ENCODE results near the gene CYFIP2. TPM values are rescaled to one million over a fixed set of nuclear protein-coding genes. Genes with fewer than 3 reads are reported as not detected.

CYFIP2 gene
- total RNA-seq, 1 donor from 2014 or later: 18.9 TPM

DNA sequence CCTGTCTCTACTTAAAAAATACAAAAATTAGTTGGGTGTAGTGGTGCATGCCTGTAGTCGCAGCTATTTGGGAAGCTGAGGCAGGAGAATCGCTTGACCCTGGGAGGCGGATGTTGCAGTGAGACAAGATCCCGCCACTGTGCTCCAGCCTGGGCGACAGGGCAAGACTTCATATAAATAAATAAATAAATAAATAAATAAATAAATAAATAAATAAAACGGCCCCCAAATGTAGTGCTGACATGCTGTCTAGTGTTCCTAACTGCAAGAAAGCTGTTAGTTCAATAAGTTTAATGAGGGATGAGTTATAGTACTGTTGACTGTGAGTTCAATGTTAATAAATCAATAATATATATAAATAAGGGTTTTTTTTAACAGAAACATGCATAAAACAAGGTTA lies 7.5 kb upstream of the CYFIP2 start:
- DNase-seq (ENCODE audit: low read depth, low spot score): no peak

DNA sequence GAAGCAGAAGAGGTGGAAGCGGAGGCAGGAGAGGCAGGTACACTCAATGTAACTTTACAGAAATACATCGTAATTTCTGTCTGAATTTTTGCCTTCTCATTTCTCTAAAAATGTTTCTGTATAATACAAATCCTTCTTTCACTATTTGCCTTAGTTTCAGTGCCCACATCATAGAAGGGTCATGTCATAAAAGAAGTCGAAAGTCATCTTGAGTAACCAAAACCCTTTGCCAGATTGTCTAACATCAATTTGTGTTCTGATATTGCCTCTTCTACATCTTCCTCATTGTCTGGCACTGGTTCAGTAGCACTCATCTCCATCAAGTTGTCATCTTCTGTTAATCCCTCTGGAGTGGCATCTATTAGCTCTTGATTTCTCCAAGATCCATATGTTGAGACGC lies 6.2 kb upstream of the CYFIP2 start:
- no peak for DNase-seq (ENCODE audit: low read depth, low spot score)

DNA sequence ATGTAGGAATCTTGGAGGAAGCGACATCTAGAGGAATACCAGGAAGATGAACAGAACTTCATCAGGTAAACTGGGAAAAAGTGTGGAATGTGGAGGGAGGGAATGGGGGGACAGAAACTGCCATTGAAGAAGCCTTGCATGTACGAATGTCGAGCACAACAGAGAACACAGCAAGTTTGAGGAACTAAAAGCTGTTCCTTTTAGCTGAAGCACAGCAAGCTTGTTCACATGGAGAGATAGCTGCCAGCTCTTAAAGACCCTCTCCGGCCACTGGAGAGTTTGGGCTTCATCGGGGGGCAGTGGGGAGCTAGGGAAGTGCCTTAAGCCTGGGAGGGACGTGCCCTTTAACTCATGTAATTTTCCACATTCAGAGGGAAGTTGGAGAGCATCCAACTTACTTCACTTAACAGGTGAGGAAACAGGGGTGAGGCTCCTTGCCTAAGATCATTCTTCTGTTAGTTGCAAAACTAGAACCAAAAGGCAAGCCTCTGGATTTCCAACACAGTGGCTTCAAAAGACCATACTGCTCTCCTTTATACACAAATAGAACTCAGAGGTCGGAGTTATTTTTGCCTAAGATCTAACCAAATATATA lies 2.3 kb upstream of the CYFIP2 start:
- no peak for DNase-seq (ENCODE audit: low read depth, low spot score)

DNA sequence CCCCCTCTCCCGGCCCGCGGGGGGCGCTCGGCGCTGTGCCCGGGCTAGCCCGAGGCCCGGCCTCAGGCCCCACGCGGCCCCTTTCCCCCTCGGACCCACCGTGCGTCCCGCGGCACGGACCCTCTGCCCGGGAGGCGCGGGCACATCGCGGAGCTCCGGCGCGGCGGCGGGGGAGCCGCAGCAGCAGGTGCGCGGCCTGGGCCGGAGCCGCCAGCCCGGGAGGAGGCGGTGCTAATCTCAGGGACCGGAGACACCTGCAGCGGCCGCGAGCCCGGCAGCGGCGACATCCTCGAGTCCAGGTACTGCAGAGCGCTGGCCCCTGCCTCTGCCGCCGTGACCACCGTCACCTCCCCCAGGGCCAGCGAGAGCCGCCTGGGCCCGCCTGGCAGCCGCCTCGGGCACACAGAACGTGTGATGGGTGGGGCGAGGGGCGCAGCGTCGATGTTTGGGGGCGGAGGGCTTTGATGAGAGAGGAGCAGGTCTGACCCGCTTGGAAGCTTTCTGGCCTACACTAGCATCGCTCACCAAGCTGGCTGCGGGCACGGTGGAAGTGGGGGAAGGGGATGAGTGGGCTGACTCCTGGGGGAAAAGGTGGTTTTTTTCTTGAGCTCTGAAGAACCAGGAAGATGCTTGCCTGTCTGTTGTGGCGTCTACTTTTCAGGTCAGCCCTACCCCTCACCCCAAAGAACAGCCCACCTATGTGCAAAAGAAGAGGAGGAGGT lies 524 bp downstream of the CYFIP2 start:
- DNase-seq (ENCODE audit: low read depth, low spot score): no peak

DNA sequence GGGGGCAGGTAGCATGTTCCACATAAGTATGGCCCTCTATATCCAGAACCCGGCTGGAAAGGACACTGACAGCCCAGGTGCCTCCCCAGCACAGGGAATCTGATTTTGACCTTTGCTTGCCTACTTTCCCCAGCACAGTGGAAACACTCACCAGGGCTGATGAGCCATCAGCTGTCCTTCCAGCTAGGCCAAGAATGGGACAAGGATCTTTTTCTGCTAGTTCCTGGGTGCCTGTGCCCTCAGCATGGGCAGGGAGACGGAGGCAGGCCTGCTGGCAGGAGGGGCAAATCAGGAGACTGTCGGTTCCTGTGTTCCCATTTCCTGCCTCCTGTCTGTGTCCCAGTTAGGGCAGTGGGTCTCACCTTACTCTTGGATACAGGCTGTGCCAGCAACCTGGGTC lies 1.1 kb downstream of the CYFIP2 start:
- no peak for DNase-seq (ENCODE audit: low read depth, low spot score)

DNA sequence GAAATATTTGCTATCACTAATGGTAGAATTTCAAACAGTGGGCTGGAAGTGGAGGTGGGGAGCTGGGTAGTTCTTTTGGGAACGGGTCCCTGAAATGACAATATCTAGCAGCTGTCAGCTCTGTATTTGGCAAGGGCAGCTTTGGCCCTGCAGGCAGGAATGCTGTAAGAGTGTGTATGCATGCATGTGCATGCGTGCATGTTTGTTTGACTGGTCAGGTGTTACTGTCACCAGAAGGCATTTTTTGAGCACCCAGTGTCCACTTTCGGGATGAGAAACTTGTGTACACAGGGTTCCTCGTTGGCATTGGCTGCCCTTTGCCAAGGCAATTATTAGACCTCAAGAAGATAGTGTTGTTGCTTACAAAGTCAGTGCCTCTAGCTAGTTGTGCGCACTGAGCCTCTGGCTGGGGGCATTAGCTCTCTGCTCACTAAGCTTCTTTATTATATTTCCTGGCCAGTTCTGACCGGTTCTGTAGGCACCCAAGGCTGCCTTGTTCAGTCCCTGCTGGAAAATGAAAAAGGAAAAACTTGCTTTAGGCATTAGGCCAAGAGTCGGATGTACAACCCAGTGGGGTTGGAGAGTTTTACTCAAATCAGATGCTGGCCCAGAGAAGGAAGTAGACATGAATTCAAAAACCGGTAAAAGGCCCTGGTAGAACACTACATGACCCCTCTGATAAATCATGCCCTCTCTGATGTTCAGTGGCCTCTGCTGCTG lies 2.0 kb downstream of the CYFIP2 start:
- no peak for DNase-seq (ENCODE audit: low read depth, low spot score)

DNA sequence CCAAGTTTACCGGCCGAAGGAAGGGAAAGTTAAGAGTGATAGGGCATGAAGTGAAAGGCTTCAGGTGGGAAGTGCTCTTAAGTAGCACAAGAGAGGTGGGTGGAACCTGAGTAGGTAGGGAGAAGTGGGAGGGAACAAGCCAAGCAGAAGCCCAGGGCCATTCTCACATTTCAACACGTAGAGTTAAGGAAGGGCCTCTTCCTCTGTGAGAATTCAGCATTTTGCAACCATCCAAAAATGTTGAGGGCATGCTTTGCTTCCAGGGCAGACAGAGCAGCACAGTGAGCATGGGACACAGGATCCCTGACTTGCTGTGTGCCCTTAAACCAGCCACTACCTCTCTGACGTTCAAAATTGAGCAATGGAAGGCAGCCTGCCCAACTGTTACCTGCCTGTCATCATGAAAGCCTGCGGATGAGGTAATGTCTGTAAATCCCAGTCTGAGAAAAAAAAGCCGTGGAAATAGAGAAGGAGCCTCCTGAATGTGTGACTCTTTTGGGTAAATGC lies 3.3 kb downstream of the CYFIP2 start:
- DNase-seq (ENCODE audit: low read depth, low spot score): no peak

DNA sequence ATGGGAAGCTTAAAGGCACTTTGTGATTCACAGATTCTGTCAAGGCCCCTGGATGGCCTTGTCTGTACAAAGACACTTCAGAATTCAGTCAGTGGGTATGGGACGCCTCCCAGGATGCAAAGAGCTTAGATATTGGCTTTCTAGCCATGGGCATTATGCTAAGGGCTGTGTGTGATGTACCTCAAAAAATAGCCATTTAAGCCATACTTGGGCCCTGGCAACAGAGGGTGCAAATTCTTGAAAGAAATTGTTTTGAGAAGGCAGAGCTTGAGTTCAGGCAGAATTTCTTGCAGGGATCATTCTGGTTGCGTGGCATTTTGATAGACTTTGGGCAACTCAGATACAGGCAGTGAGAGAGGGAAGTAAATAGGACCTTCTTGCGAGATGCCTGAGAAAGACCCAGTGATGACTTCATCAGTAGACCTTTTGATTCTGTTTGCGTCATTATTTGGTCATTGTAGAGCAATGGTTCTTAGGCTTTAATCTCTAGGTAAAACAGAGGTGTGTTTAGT lies 3.9 kb downstream of the CYFIP2 start:
- DNase-seq (ENCODE audit: low read depth, low spot score): no peak

DNA sequence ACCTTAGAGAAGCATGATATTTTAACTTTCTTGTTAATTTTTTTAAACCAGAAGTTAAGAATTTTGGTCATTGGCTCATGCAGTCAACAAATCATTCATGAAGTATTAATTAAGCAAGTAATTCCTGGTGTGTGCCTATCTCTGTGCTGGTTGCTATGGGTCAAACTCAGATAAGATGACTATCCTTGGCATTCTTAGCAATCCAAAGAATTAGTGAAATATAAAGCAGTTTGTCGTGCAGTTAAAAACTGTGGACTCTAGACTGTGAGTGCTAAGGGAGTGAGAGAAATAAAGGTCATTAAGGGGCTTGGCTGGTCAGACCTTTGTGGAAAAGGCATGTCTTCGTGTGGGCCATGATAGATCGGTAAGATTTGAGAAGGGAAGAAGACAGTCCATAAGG lies 4.8 kb downstream of the CYFIP2 start:
- no peak for DNase-seq (ENCODE audit: low read depth, low spot score)

DNA sequence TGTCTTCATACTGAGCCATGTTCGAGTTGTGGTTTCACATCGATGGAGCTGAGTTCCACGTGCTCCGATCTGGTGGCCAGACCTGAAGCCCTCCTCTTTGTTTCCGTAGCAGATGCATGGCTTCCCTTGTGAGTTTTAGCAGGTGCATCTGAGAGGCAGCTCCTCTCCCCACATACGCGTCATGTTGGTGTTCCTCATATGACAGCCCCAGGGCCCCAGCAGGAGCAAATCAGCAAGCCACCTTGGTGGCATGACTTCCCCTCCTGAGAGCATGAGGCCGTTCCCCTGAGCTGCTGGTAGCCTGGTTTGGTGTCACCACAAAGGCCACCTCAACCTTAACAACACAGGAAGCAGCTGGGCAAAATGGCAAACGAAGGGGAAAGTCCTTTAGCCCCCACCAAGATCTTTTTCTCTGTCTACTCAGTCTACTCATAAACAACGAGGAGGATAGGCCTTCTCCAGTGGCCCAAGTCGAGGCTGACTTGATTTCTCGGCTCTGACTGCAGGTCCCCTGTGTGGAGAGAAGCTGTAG lies 5.9 kb downstream of the CYFIP2 start:
- DNase-seq (ENCODE audit: low read depth, low spot score): no peak

DNA sequence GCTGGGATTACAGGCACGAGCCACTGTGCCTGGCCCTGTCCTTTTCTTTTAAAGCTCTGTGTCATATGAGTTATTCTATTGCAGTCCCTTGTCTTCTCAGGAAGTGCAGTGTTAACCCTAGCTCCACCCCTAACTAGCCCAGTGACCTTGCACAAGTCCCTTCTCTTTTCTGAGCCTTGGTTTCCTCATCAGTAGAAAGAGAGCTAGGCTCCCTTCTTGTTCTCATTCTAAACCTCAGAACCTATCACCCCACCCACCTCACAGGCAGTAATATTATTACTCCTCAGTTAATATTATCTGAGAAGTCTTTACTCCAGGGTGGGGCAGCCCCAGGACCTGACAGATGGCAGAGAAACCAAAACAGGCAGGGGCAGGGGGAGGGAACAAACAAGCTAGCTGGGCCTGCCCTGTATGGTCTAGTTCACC lies 7.2 kb downstream of the CYFIP2 start:
- DNase-seq (ENCODE audit: low read depth, low spot score): no peak

DNA sequence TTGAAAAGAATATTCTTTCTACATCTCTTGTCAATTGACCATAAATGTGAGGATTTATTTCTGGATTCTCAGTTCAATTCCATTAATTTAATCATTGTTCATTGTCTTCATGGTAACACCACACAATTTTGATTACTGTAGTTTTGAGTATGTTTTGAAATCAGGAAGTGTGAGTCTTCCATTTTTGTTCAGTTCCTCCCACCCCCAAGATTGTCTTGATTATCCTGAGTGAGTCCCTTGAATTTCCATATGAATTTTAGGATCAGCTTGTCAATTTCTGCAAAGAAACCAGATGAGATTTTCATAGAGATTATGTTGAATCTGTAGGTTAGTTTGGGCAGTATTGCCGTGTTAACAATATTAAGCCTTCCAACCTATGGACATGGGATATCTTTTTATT lies 9.5 kb downstream of the CYFIP2 start:
- DNase-seq (ENCODE audit: low read depth, low spot score): no peak

DNA sequence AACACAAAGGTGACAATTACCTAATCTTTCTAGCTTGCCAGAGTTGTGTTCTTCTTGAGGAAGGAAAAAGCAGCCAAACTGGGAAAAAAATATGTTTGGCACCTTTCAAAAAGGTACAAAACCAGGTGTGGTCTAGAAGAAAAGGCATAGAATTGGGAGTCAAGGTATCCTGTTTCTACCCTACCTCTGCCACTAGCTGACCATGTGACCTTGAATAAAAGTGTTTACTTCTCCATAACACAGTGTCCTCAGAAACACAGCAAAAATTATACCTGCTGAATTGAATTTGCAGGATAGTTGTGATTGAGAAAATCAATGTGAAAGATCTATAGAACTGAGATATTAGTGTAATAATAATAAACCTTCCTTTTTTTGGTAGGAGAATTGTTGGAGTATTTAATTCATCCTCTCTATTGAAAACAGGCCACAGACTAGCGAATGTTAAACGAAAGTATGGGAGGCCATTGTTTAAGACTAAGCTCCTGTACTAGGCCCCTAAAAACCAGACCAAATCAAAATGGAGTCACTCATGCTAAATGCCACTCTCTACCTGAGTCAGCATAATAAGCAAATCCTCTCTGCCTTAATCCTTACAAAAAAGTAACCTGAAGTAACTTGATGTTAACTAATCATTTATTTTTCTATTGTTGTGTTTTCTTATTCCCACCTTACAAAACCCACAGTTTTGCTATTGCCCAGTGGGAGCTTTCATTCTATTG lies 12.6 kb downstream of the CYFIP2 start:
- no peak for DNase-seq (ENCODE audit: low read depth, low spot score)

DNA sequence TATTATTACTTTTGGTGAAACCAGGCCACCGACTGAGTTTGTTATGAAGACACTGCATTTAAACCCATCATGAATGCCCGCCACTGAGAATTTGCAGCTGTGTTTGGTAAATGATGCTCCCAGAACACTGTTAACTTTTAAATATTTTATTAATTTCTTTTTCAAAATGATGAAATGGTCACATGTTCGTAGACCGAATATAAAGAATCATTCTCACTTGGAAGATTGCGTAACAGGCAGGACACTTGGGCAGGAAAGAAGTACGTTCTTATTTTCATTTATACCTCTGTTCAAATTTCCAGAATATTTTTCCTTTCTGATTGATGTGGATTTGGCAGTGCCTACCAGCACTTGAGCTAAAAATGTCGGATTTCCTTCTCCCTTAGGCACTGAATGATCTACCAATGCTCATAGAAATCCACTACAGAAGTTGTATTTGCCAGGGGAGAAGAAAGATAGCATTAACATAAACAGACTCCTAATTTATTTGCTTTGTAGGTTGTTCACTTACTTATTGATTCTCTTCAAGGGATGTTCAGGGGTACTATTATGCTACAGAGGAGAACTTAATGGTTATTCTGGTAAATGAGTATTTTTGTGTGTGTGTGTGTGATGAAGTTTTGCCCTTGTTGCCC lies 13.8 kb downstream of the CYFIP2 start:
- DNase-seq (ENCODE audit: low read depth, low spot score): no peak

DNA sequence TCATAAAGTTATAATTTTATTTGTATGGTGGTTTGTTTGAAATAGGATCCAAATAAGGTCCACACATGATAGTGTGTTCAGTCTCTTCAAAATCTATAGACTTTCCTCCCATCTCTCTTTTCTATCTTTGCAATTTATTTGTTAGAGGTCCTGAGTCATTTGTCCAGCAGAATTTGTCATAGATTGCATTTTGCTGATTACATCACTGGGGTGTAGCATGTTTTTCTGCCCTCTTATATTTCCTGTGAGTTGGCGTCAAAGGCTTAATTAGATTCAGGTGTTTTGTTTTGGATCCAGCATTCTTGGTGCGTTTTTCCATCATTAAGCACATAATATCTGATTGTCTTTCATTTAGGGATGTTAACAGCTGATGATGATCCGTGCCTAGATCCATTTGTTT lies 15.0 kb downstream of the CYFIP2 start:
- no peak for DNase-seq (ENCODE audit: low read depth, low spot score)

DNA sequence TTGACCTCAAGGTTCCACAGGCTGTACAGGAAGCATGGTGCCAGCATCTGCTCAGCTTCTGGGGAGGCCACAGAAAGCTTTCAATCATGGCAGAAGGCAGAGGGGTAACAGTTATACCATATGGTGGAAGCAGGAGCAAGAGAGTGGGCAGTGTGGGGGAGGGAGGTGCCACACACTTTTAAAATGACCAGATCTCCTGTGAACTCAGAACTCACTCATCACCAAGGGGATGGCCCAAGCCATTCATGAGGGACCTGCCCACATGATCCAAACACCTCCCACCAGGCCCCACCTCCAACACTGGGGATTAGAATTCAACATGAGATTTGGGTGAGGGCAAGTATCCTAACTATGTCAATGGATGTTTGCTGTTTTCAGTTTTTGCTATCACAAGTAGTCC lies 16.2 kb downstream of the CYFIP2 start:
- DNase-seq (ENCODE audit: low read depth, low spot score): no peak

DNA sequence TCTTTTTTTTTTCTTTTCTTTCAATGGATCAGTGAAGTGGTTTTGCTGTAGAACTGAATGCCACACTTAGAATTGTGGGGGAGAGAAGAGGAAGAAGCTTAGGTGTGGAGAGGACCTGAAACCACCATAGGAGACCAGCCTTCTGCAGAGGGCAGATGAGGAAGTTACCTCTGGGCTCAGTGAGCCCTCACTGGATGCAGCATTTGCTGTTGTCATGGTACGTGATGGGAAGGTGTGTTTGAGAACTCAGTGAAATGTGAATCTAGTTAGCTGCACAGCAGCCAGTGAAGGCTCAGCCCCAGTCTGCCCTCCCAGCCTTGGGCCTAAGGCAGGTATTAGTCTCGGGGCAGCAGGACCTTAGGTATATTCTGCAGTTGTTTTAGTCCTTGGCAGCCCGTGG lies 17.5 kb downstream of the CYFIP2 start:
- DNase-seq (ENCODE audit: low read depth, low spot score): no peak

DNA sequence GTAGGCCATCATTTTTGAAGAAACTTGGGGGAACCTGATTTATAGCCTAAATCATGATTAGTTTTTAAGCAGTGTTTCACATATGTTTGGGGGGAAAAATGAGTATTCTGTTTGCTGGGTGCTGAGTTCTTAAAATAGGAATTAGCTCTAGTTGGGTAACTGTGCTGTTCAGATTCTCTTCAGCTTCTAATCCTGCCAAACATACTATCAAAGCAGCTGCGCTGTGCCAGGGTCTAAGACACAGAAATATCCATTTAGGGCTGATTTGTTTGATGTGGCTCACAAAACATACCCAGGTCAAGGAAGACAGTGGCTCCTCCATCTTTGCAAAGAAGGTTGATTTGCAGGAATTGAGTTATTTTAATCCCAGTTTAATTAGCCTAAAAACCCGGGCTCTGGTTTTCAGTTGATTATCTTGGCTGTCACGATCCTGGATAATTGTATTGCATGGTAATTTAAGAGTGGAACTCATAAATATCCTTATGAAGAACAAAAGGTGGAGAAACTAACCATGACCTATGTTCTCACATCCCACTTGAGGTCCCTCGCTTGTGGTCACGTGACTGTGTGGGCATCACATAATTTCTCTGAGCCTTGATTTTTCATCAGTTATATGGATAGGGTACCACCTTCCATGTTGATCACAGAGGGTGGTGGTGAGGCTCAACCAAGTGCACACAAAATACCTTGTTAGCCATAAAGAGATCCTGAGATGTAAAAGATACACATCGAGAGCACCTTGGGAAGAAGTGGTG lies 18.7 kb downstream of the CYFIP2 start:
- DNase-seq (ENCODE audit: low read depth, low spot score): no peak

DNA sequence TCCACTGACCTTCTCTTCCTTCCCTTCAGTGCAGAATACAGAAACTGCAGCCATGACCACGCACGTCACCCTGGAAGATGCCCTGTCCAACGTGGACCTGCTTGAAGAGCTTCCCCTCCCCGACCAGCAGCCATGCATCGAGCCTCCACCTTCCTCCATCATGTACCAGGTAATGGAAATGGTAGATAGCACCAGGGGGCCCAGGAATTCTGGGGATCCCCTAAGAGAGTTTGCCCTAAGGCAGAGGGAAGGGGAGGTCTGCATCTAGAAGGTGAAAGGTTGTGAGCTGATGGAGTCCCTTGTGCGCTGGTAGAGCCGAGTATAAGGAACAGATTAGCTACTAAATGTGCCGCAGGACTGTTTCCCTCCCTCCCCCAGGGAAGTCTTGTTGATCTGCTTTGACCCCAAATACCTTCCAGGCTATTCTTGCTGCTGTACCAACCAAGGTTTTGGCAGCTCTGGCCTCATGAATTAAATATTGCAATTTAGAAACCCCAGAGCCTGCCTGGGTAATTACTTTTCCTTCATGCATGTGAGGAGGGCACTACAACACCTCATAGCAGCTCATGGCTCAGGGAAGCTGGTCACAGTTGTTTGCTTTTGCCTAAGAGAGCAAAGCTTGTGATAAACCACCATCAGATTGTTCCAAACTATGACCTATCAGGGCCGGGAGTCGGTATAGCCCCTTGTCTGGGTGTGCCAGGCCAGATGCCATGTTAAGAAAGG lies 19.6 kb downstream of the CYFIP2 start:
- DNase-seq (ENCODE audit: low read depth, low spot score): no peak

Measured in pulmonary artery endothelial cell (primary cell).